K562 (cell line): ENCODE measurements around the gene MMP7. TPM values are rescaled to one million over a fixed set of nuclear protein-coding genes. Genes with fewer than 3 reads are reported as not detected.
A peak's percentile ranks its signal among the peaks of the same experiment; 100 is the strongest.

Experiments used
- ATAC-seq: fragments of 200-7000 bp; cut with Tn5 transposase; 3 replicates; pipeline ENCODE4 v1.9.1; 2020; ENCODE audit warnings: moderate library complexity
- BruUV-seq: library from RNA; stranded (reverse); fragments of 400-500 nt; replicated peaks from 2 replicates; lab custom pipeline; 2021; lab: Mats Ljungman, UMichigan
- CTCF ChIA-PET: fragments of 300-600 bp; formaldehyde crosslinking; extraction: SDS; loops from one replicate; lab custom pipeline; 2021; ENCODE audit warnings: low intra/inter-chr PET ratio; lab: Yijun Ruan, JAX
- POLR2A ChIA-PET: fragments of 300-600, 350-650 bp; sonication (Branson Sonifier 250); formaldehyde crosslinking; extraction: SDS; loops from one replicate; lab custom pipeline; 2021; ENCODE audit warnings: antibody characterized with exemption, inconsistent platforms; lab: Yijun Ruan, JAX
- DNase-seq, 4 experiments: peaks; one replicate each; pipeline versions ENCODE4 v3.0.0 to v3.0.0-alpha.2; 2011 to 2018; ENCODE audit warnings: low spot score in 3 of 4, mixed read lengths in 3 of 4; ENCODE audit errors: extremely low read depth in 1 of 4
- FAIRE-seq: peaks from 2 replicates; lab custom pipeline; 2011; peaks lifted over from hg19 to GRCh38; lab: Jason Lieb, UNC
- H2AFZ ChIP-seq: 2 replicates; pipeline ENCODE4 v1.6.0; 2011; ENCODE audit warnings: low read depth, low read length, control low read depth, inconsistent platforms
- H3K27ac ChIP-seq: fragments of 200-600 bp; 3 replicates; pipeline ENCODE4 v1.8.0; 2011; ENCODE audit warnings: low read depth, mild to moderate bottlenecking, control low read depth, inconsistent platforms, low read length, moderate library complexity, mixed read lengths; ENCODE audit errors: extremely low read depth
- H3K27me3 ChIP-seq, 2 experiments: fragments of 300-600 bp in 1 of 2; 2 replicates in 1 of 2; 3 replicates in 1 of 2; pipeline versions ENCODE4 v1.6.0 to v1.8.0; 2011; ENCODE audit warnings: inconsistent platforms in 2 of 2, low read length in 2 of 2, mild to moderate bottlenecking in 1 of 2, mixed read lengths in 1 of 2, moderate library complexity in 1 of 2; ENCODE audit not compliant: control insufficient read depth in 2 of 2, insufficient read depth in 2 of 2
- H3K36me3 ChIP-seq: fragments of 300-600 bp; 3 replicates; pipeline ENCODE4 v1.8.0; 2011; ENCODE audit warnings: mild to moderate bottlenecking, low read length, inconsistent platforms; ENCODE audit not compliant: control insufficient read depth, insufficient read depth
- H3K4me1 ChIP-seq, 2 experiments: fragments of 200-600 bp in 1 of 2; replicated peaks in 1 of 2; 2 replicates in 1 of 2; 3 replicates in 1 of 2; pipeline versions ENCODE4 v1.5.1 to v1.8.0; 2011; ENCODE audit warnings: inconsistent platforms in 2 of 2, low read length in 2 of 2, mild to moderate bottlenecking in 1 of 2, mixed read lengths in 1 of 2, moderate library complexity in 1 of 2; ENCODE audit not compliant: control insufficient read depth in 2 of 2, insufficient read depth in 2 of 2
- H3K4me2 ChIP-seq: 2 replicates; pipeline ENCODE4 v1.6.1; 2011; ENCODE audit warnings: low read length, control low read depth, inconsistent platforms, mixed read lengths; ENCODE audit not compliant: insufficient read depth
- H3K4me3 ChIP-seq: fragments of 200-600 bp; sonication (generic), shearing (Covaris generic); 2 replicates; pipeline ENCODE4 v1.5.1; 2016; ENCODE audit warnings: control low read depth, inconsistent platforms
- H3K79me2 ChIP-seq: fragments of 200-600 bp; 3 replicates; pipeline ENCODE4 v1.8.0; 2011; ENCODE audit warnings: low read length, inconsistent platforms; ENCODE audit not compliant: control insufficient read depth, insufficient read depth
- H3K9ac ChIP-seq, 2 experiments: 2 replicates each; pipeline versions ENCODE4 v1.6.0 to v1.6.1; 2011; ENCODE audit warnings: low read depth in 2 of 2, low read length in 2 of 2, control low read depth in 1 of 2, inconsistent platforms in 1 of 2, mild to moderate bottlenecking in 1 of 2, mixed read lengths in 1 of 2; ENCODE audit not compliant: insufficient read depth in 1 of 2
- H3K9me1 ChIP-seq: one replicate; pipeline ENCODE4 v1.6.0; 2011; ENCODE audit warnings: inconsistent platforms, mild to moderate bottlenecking, low read length, moderate library complexity; ENCODE audit not compliant: control insufficient read depth, insufficient read depth
- H3K9me3 ChIP-seq: replicated peaks from 2 replicates; pipeline ENCODE4 v1.5.1; 2011; ENCODE audit warnings: low read depth, low read length, inconsistent platforms; ENCODE audit not compliant: control insufficient read depth, insufficient read depth
- H4K20me1 ChIP-seq: replicated peaks from 2 replicates; pipeline ENCODE4 v1.6.1; 2011; ENCODE audit warnings: low read length, inconsistent platforms, mixed read lengths; ENCODE audit not compliant: control insufficient read depth, insufficient read depth
- DMBX1 ChIP-seq: fragments of 250-450 bp; sonication (Bioruptor Pico); IDR thresholded peaks from 2 replicates; pipeline ENCODE4 v1.8.0; 2022; ENCODE audit warnings: inconsistent platforms, mild to moderate bottlenecking, moderate library complexity, borderline replicate concordance
- ETV6 ChIP-seq, 3 experiments: fragments of 150-350 bp in 1 of 3; sonication (generic) in 1 of 3; formaldehyde crosslinking in 1 of 3; IDR thresholded peaks; 2 replicates each; pipeline versions ENCODE4 v1.6.1 to v1.8.0; 2014 to 2022; ENCODE audit warnings: borderline replicate concordance in 2 of 3, low read depth in 2 of 3, antibody characterized with exemption in 1 of 3, low read length in 1 of 3, mild to moderate bottlenecking in 1 of 3, missing genetic modification reagents in 1 of 3
- FOXA3 ChIP-seq, 2 experiments: fragments of 450-650 bp in 1 of 2; sonication (generic) in 1 of 2; formaldehyde crosslinking; IDR thresholded peaks in 1 of 2; conservative IDR thresholded peaks in 1 of 2; 2 replicates each; pipeline versions ENCODE4 v1.4.0 to v1.8.0; 2020 to 2022; ENCODE audit warnings: mild to moderate bottlenecking in 2 of 2, missing genetic modification reagents in 1 of 2
- GABPA ChIP-seq: fragments of 200-800 bp; sonication (Bioruptor generic); conservative IDR thresholded peaks from 2 replicates; pipeline ENCODE4 v1.6.1; 2016; ENCODE audit warnings: low read depth, missing genetic modification characterization, missing compliant biosample characterization
- MEF2D ChIP-seq: conservative IDR thresholded peaks from 2 replicates; pipeline ENCODE4 v1.6.1; 2016; ENCODE audit warnings: low read depth, missing genetic modification characterization, missing compliant biosample characterization
- SAP30 ChIP-seq: fragments of 200-600 bp; sonication (generic); IDR thresholded peaks from 2 replicates; pipeline ENCODE4 v1.6.1; 2012; ENCODE audit warnings: borderline replicate concordance, low read depth, mild to moderate bottlenecking, moderate library complexity, low read length, control low read depth, inconsistent platforms; ENCODE audit not compliant: insufficient read depth, poor library complexity, severe bottlenecking
- SFPQ ChIP-seq: fragments of 200-400 bp; formaldehyde crosslinking; IDR thresholded peaks from 2 replicates; pipeline ENCODE4 v1.6.1; 2017; ENCODE audit warnings: mild to moderate bottlenecking, low read depth, low read length, moderate library complexity
- ZBTB11 ChIP-seq, 3 experiments: fragments of 200-800 bp in 1 of 3; fragments of 250-450 bp in 1 of 3; fragments of 450-650 bp in 1 of 3; sonication (Bioruptor Pico) in 1 of 3; sonication (Bioruptor generic) in 1 of 3; formaldehyde crosslinking in 1 of 3; IDR thresholded peaks; 2 replicates each; pipeline versions ENCODE4 v1.6.1 to v1.8.0; 2016 to 2022; ENCODE audit warnings: mild to moderate bottlenecking in 2 of 3, missing genetic modification characterization in 2 of 3, missing compliant biosample characterization in 1 of 3, moderate library complexity in 1 of 3
- ZKSCAN3 ChIP-seq: fragments of 250-450 bp; sonication (Bioruptor Pico); IDR thresholded peaks from 2 replicates; pipeline ENCODE4 v1.4.0; 2020
- ZNF212 ChIP-seq: fragments of 450-650 bp; formaldehyde crosslinking; IDR thresholded peaks from 2 replicates; pipeline ENCODE4 v1.4.0; 2020; ENCODE audit warnings: mild to moderate bottlenecking
- ZNF354B ChIP-seq: fragments of 250-450 bp; sonication (Bioruptor Pico); IDR thresholded peaks from 2 replicates; pipeline ENCODE4 v1.4.0; 2020
- ZNF589 ChIP-seq: fragments of 200-800 bp; sonication (Bioruptor generic); IDR thresholded peaks from 2 replicates; pipeline ENCODE4 v1.6.1; 2016; ENCODE audit warnings: low read depth, missing genetic modification characterization, missing compliant biosample characterization
- ZNF717 ChIP-seq: fragments of 250-450 bp; sonication (Bioruptor Pico); IDR thresholded peaks from 2 replicates; pipeline ENCODE4 v1.5.0; 2021
- WGBS: fragments of 100-300 bp; shearing (Covaris generic); methylation state at CpG from one replicate; pipeline ENCODE4 v1.1.6; 2016; ENCODE audit warnings: low coverage, mixed read lengths; ENCODE audit not compliant: insufficient coverage; ENCODE audit errors: missing lambda C conversion rate; 5-methylcytosine and 5-hydroxymethylcytosine counted together
- in situ Hi-C: fragments of 300-500 bp; cut with MboI; formaldehyde crosslinking; loops from 4 replicates; pipeline ENCODE4 v1.15.0; 2018; ENCODE audit warnings: inconsistent platforms, mixed read lengths
- intact Hi-C: fragments of 100-400 bp; cut with micrococcal nuclease; formaldehyde crosslinking; loops from 2 replicates; pipeline ENCODE4 v1.14.2; 2022
- polyA plus RNA-seq, 8 experiments: library from polyadenylated mRNA; depleted of rRNA in 4 of 8; stranded (reverse) in 5 of 8; unstranded in 3 of 8; fragments of >200 nt; fragmentation: Nextera tagmentation in 2 of 8; fragmentation: Illumina TruSeq in 1 of 8; extraction: Ambion mirVana in 2 of 8; extraction: Trizol in 1 of 8; gene quantifications; 2 replicates each; pipeline versions ENCODE4 v1.2.1 to v1.2.3, GENCODE V29; 2011 to 2014; ENCODE audit warnings: inconsistent platforms in 1 of 8, missing spikeins in 1 of 8
- total RNA-seq, 7 experiments: library from RNA; depleted of rRNA in 6 of 7; stranded (reverse); fragments of >200 nt in 6 of 7; fragmentation: Illumina TruSeq in 2 of 7; extraction: Trizol in 2 of 7; gene quantifications; 2 replicates each; pipeline versions ENCODE4 v1.2.1 to v1.2.3, GENCODE V29; 2011 to 2021; ENCODE audit warnings: low replicate concordance in 1 of 7
- TF ChIP-seq, protein P1 (sequence below): fragments of 250-450 bp; sonication (Bioruptor Pico); IDR thresholded peaks from 2 replicates; pipeline ENCODE4 v1.4.0; 2020; ENCODE audit warnings: mild to moderate bottlenecking, moderate library complexity

The MMP7 gene
- total and polyA plus RNA-seq, 9 of the 15 experiments (the other 6 are each of a cell fraction or from before 2014, with no cell fraction given), result 0.13 TPM; not detected in 8

DNA sequence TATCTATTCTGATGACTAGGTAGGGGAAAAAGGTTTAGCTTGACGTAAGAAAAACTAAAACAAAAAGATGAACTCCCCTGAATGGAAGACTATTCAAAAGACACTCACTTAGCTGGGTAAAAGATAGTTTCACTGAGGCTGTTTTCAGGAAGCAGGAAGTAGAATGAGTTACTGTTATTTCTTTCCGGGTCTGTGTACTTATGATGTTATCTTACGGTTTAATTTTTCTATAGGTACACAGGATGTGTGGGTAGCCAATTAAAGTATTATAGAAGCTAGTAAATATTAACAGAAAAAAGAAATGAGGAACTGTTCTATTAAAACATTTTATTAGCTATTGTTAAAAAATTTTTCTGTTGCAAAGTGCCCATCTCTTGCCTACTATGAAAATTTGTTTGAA lies 45.8 kb upstream of the MMP7 start:
- Histone ChIP-seq H3K4me1 (no peaks in the 10 kb centered on the region), H3K9me3 (no peaks in the 10 kb centered on the region), H4K20me1 (no peaks in the 10 kb centered on the region), H3K79me2 (no peaks in the 10 kb centered on the region), H3K4me2 (no peak overlapping the region), H3K9me1 (no peaks in the 10 kb centered on the region), H3K4me3 (no peak overlapping the region), H3K36me3 (no peaks in the 10 kb centered on the region), H3K9ac (no peak overlapping the region), H3K27ac (no peak overlapping the region), H2AFZ (no peak overlapping the region), H3K27me3 (no peaks in the 10 kb centered on the region)
- CTCF ChIA-PET, result no interaction called here
- DNase-seq (no peak), ATAC-seq (no peak), FAIRE-seq (no peak)
- WGBS, result 3% methylated on average over 3 of the region's 3 CpGs
- no TSS peak for BruUV-seq
- in situ Hi-C loops, result no loop called here
- intact Hi-C loops, result no loop called here
- POLR2A ChIA-PET, result no interaction called here
- peak; percentile 46; the same call in 1 of the 2 replicates for TF ChIP-seq GABPA (tag)
- TF ChIP-seq ZNF717 (CRISPR knock-in tag), result no peak
- TF ChIP-seq DMBX1 (CRISPR knock-in tag), result no peak
- TF ChIP-seq, protein P1, sequence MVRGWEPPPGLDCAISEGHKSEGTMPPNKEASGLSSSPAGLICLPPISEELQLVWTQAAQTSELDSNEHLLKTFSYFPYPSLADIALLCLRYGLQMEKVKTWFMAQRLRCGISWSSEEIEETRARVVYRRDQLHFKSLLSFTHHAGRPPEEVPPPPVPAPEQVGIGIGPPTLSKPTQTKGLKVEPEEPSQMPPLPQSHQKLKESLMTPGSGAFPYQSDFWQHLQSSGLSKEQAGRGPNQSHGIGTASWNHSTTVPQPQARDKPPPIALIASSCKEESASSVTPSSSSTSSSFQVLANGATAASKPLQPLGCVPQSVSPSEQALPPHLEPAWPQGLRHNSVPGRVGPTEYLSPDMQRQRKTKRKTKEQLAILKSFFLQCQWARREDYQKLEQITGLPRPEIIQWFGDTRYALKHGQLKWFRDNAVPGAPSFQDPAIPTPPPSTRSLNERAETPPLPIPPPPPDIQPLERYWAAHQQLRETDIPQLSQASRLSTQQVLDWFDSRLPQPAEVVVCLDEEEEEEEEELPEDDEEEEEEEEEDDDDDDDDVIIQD (CRISPR knock-in tag), result no peak
- no peak for TF ChIP-seq ETV6 (IDR thresholded peaks at IDR 0.05; ENCODE audit: borderline replicate concordance in 1 of 2, low read depth in 2 of 2, low read length in 1 of 2)
- TF ChIP-seq ETV6 (CRISPR knock-in tag; IDR thresholded peaks at IDR 0.05; ENCODE audit: borderline replicate concordance), result no peak
- no peak for TF ChIP-seq ZKSCAN3
- TF ChIP-seq ZNF354B (CRISPR knock-in tag), result no peak
- peak in 1 of 3 experiments; percentile 66; a peak in 2 of 6 replicates for TF ChIP-seq ZBTB11 (CRISPR knock-in tag; IDR thresholded peaks at IDR 0.05)
- TF ChIP-seq SAP30, result no peak
- no peak for TF ChIP-seq ZNF589
- TF ChIP-seq SFPQ, result no peak
- TF ChIP-seq MEF2D (tag), result no peak
- peak in 1 of 2 experiments; percentile 52; a peak in 2 of 4 replicates for TF ChIP-seq FOXA3 (CRISPR knock-in tag; conservative IDR thresholded peaks at IDR 0.05 in 1 of 2, IDR thresholded peaks at IDR 0.05 in 1 of 2)
- TF ChIP-seq ZNF212 (CRISPR knock-in tag), result no peak
